H4 (cell line): ENCODE data around the gene TMEM109. TPM values are rescaled to one million over a fixed set of nuclear protein-coding genes. Genes with fewer than 3 reads are reported as not detected.

ENCODE experiments used
- DNase-seq: peaks from one replicate; pipeline ENCODE4 v3.0.0-alpha.2; 2015; ENCODE audit warnings: low spot score
- total RNA-seq: library from RNA; depleted of rRNA; stranded (reverse); fragments of >200 nt; shearing (Covaris generic); gene quantifications from 2 replicates; pipeline ENCODE4 v1.2.3, GENCODE V29; 2014

Gene TMEM109
- total RNA-seq, 1 experiment from 2014 or later: 43.0 TPM

DNA sequence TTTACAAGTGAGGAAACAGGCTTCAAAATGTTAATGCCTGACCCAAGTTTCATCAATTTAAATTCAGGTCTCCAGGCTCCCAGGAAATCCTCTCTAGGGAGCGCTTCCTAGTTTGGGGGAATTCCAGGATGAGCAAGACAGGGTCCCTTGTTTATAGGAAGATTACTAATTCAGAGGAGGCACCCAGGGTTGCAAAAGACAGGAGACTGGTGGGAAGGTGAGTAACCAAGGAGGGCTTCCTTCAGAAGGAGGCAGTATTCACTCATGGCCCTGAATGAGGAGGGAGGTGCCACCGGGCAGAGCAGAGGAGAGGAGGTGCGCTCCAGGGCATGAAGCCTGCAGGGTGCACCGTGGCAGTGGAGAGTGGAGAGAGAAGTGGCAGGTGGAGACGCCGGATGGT, 11.9 kb downstream of the TMEM109 start:
- no peak for DNase-seq

- no peak for DNase-seq
These were observed 12.5 kb downstream of the TMEM109 start for GRCh38 chr11:60926500-60926899.

GRCh38 chr11:60927061-60927592, 13.2 kb downstream of the TMEM109 start:
- DNase-seq: no peak

- no peak for DNase-seq
These were observed 13.6 kb downstream of the TMEM109 start for GRCh38 chr11:60927600-60927999.

DNA sequence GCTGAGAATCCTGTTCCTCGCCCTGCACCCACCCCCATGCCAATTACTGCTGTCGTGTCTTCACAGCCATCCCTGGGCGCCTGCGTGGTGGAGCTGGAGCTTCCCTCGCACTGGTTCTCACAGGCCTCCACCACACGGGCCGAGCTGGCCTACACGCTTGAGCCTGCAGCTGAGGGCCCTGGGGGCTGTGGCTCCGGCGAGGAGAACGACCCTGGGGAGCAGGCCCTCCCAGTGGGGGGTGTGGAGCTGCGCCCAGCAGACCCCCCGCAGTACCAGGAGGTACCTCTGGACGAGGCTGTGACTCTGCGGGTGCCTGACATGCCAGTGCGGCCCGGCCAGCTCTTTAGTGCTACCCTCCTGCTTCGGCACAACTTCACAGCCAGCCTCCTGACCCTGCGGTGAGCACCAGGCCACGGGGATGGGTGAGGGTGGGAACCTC, 14.6 kb downstream of the TMEM109 start:
- DNase-seq: no peak

- DNase-seq: no peak
These were observed 15.8 kb downstream of the TMEM109 start for GRCh38 chr11:60929764-60930163.

DNA sequence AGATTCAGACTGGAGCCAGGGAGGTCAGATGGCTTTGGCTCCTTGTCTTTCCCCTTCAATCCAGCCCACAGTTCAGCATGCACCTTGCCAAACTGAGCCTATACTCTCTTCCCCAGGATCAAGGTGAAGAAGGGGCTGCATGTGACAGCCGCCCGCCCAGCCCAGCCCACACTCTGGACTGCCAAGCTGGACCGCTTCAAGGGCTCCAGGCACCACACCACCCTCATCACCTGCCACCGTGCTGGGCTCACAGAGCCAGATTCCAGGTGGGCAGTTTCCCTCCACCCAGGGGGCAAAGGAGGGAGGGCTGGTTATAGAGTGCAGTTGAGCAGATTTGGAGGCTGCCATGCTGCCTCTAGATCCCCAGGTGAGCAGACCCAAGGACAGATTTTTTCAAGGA, 16.4 kb downstream of the TMEM109 start:
- no peak for DNase-seq

DNA sequence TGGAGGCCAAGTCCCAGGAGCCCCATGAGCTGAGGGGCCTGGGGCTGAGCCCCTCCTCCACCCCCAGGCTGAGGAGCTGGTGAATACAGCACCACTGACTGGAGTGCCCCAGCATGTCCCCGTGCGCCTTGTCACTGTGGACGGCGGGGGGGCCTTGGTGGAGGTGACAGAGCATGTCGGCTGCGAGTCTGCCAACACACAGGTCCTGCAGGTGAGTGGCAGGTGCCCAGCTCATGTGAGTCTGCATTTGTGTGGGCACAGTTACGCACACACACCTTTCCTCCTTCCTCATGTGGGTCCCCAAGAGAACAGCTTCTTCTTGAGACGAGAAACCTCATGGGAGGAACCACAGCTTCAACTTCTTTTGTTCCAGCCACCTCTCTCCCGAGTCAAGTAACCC, 18.0 kb downstream of the TMEM109 start:
- no peak for DNase-seq

DNA sequence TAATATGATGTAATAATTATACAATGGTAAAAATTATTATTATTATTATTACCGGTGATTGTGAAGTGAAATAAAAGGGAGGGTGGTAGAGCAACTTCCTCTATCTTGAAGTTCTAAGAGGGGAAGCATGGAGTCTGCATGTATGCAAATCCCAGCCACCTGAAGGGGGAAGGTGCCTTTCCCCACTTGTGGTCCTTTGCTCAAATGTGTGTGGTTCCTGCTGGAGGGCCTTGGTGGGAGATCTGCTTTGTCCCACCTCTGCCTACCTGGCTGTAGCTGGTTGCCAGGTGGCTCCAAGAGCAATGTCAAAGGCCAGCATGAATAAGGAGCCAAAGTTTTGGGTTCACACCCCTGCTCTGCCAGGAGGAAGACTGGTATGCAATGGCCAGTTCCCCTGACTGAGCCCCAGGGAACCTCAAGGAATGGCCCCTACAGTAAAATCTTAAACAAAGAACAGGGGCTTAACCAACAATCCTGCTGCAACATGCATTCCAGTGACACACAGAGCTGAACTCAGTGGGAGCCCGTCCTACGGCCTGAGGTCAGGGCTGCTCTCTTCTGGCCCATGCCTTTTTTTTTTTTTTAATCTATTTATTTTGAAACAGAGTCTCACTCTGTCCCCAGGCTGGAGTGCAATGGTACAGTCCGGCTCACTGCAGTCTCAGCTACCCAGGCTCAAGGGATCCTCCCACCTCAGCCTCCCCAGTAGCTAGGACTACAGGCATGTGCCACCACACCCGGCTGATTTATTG, 18.8 kb downstream of the TMEM109 start:
- no peak for DNase-seq

DNA sequence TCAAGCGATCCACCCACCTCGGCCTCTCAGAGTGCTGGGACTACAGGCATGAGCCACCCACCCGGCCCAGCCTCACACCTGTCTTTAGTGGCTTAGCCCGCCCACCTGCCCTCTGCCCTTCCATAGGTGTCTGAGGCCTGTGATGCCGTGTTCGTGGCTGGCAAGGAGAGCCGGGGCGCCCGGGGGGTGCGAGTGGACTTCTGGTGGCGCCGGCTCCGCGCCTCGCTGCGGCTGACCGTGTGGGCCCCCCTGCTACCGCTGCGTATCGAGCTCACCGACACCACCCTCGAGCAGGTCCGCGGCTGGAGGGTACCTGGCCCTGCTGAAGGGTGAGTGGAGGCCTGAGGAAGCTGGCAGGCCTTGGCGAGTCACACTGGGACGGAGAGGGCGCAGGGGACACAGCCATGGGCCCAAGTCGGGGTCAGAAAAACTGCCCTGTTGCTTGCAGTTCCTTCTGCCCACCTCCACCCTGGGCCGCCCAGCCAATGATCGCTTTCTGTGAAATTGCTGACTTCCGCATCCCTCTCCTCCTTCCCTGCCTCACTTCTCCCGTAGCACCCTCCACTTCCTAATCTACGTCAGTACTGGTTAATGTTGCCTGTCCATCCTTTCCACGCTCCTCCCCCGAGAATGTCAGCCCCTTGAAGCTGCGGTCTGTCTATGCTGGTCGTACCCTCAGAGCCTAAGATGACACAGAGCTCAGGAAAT, 19.6 kb downstream of the TMEM109 start:
- no peak for DNase-seq

- no peak for DNase-seq
These were observed 20.3 kb downstream of the TMEM109 start for GRCh38 chr11:60934124-60934789.

- no peak for DNase-seq
These were observed 21.0 kb downstream of the TMEM109 start for GRCh38 chr11:60934790-60935605.

GRCh38 chr11:60935676-60936442, 21.9 kb downstream of the TMEM109 start:
- no peak for DNase-seq

- DNase-seq: no peak
These were observed 22.6 kb downstream of the TMEM109 start for GRCh38 chr11:60936467-60937143.

- DNase-seq: no peak
These were observed 23.2 kb downstream of the TMEM109 start for GRCh38 chr11:60937144-60937527.

GRCh38 chr11:60937811-60938210, 23.9 kb downstream of the TMEM109 start:
- DNase-seq: no peak

- no peak for DNase-seq
These were observed 24.5 kb downstream of the TMEM109 start for GRCh38 chr11:60938500-60938899.

DNA sequence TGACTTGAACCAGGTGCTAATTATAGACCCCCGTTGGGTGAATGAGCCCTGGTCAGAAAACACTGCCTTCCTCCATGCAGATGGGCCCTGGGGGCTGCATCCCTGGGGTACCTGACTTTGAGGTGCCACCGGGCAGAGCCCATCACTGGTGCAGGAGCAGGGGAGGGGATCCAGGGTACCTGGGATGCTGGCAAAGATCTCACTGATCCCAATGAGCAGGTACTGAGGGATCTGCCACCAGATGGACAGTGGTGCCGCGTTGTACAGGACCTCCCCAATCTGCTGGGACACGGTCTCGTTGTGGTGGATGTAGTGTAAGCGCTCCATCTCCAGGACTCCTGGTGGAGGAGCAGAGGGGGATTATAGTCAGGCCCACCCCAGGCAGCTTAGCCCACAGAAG, 25.3 kb downstream of the TMEM109 start:
- no peak for DNase-seq

GRCh38 chr11:60939855-60940254, 25.9 kb downstream of the TMEM109 start:
- no peak for DNase-seq

DNA sequence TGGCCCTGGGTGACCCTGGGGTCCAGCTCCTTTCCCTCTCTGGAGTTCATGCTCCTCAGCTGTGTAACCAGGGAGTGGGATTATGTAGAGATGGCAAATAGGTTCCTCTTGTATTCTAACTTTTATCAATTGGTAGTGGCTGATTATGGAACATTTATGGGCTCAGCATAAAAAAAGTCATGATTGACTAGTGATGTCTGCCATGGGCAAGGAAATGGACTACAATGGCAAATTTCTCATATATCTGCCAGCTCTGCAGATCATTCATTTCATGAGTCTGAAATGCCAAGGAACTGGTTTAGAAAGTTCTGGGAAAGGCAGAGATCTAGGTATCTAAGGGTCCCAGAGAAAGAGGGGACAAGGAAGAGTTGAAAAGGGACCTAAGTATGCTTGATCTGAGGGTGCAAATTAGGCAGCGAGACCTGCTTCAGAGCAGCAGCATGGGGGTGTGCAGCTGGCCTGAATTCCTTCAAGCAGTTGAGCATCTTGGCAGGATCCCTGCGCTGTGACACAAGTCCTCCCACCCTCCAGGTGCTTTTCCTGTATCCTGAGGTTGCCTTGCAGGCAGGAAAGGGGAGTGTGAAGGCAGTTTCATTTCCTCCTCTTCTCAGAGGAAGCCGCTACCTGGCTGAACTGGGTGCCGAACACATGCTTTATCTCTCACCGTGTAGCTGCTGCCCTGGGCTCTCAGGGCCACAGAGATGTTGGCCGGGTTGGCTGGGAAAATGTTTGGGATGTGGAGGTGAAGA, 27.6 kb downstream of the TMEM109 start:
- no peak for DNase-seq
